PC-9 (cell line): ENCODE results near the gene PRDM12.

Experiments used
- EZH2 ChIP-seq: fragments of 200-600 bp; sonication (generic); IDR thresholded peaks from 2 replicates; pipeline ENCODE4 v1.8.0; 2017; ENCODE audit warnings: antibody characterized with exemption, low read depth
- TF ChIP-seq, protein P1 (sequence below): fragments of 200-600 bp; sonication (generic); conservative IDR thresholded peaks from 2 replicates; pipeline ENCODE4 v1.6.1; 2017; ENCODE audit warnings: mixed run types, antibody characterized with exemption, mild to moderate bottlenecking, moderate library complexity

DNA sequence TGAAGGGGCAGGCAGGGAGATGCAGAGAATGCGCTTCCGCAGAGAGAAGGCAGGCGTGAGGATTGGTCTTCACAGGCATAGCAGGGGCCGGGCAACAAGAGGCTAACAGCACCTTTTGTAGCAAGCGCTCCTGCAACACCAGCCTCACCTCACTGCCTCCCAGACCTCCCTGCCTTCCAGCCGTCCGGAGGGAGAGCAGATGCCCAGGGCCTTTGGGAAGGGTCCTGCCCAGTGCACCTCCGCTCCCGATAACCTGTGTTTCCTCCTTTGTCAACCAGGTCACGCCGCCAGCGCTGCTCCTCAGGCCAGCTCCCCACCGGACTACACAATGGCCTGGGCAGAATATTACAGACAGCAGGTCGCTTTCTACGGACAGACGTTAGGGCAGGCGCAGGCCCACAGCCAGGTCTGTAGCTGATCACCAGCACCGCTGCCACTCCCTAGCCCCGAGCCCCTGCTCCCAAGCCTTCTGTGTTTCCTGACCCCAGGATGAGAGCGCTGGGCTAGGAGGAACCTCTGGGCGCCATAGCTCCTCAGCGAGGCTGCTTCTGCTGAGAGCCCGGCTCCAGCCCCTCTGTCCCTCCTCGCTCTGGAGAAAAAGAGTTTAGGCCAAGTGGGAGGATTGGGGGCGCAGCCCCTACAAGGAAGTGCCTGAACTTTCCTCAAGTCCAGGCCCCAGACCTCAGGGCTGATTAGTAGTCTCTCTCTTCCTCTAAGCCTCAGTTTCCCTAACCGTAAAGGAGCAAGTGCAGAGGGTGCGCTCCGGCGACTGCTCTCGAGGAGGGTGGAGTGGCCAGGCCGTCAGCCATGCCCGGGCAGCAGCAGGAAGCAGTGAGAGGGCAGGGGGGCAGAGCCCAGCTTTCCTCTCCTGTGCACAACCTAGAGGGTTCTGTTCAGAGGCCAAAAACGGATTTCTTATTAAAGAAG is 28.4 kb upstream of the PRDM12 start:
- TF ChIP-seq EZH2, result no peak
- TF ChIP-seq, protein P1, sequence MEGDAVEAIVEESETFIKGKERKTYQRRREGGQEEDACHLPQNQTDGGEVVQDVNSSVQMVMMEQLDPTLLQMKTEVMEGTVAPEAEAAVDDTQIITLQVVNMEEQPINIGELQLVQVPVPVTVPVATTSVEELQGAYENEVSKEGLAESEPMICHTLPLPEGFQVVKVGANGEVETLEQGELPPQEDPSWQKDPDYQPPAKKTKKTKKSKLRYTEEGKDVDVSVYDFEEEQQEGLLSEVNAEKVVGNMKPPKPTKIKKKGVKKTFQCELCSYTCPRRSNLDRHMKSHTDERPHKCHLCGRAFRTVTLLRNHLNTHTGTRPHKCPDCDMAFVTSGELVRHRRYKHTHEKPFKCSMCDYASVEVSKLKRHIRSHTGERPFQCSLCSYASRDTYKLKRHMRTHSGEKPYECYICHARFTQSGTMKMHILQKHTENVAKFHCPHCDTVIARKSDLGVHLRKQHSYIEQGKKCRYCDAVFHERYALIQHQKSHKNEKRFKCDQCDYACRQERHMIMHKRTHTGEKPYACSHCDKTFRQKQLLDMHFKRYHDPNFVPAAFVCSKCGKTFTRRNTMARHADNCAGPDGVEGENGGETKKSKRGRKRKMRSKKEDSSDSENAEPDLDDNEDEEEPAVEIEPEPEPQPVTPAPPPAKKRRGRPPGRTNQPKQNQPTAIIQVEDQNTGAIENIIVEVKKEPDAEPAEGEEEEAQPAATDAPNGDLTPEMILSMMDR, result no peak
